ENCODE measurements around the gene NAXE.
"Not testable (repeated sequence)": the region's sequence is repeated elsewhere in the genome, so short reads cannot be mapped to it uniquely, and the experiment has no call there.

NAXE gene

GRCh38 chr1:156581661-156582387 is 9.8 kb upstream of the NAXE start:
- no peak for TF ChIP-seq ZNF274 (IDR thresholded peaks at IDR 0.05; ENCODE audit: low read depth, low read length)
- H3K4me3 ChIP-seq (ENCODE audit: low read length), result peak overlapping the region; percentile 5; the same call in 1 of the 2 replicates

- peak overlapping the region; percentile 5; the same call in 1 of the 2 replicates for H3K4me3 ChIP-seq (ENCODE audit: low read length)
- TF ChIP-seq ZNF274 (IDR thresholded peaks at IDR 0.05; ENCODE audit: low read depth, low read length), result no peak
Measured at GRCh38 chr1:156582388-156583017, 9.1 kb upstream of the NAXE start.

DNA sequence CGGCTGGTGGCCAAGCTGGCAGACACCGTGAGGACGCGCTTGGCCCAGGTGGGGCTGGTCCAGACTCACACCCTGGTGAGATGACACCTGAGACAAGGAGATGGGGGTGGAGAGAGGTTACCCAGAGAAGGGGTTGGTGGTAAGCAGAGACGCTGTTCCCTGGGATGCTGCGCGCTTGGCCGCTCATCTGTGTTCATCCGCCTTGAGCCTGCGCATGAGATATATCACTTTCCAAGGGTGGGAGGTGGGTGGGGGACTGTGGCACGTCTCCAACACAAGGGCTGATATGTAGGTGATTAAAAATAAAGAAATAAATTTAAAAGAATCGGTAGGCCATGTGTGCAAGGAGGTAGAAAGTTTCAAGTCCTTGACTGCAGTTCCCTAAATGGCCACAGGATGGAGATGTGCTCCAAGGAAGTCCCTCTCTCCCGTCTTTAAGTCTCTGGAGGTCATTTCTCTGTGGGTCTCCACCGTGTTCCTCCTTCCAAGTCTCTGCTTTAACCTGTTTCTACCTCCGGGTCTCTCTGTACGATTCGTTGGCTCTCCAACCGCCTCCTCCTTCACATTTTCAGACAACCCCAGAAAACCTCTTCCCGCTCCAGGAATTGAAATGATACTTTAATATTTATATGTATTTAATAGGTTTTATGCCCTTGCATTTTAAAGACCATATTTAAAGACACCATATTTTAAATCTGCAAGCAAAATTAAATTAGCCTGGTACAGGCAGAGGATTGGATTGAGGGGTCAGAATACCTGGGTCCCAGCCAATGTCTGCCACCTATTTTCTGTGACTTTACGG is 7.6 kb upstream of the NAXE start:
- H3K4me3 ChIP-seq (ENCODE audit: low read length), result no peak overlapping the region

GRCh38 chr1:156584813-156585212 is 6.8 kb upstream of the NAXE start:
- no peak for TF ChIP-seq ZNF274 (IDR thresholded peaks at IDR 0.05; ENCODE audit: low read depth, low read length)
- H3K4me3 ChIP-seq (ENCODE audit: low read length), result no peak overlapping the region

More for the DNA sequence above, 7.6 kb upstream of the NAXE start:
- no peak for TF ChIP-seq ZNF274 (IDR thresholded peaks at IDR 0.05; ENCODE audit: low read depth, low read length)

DNA sequence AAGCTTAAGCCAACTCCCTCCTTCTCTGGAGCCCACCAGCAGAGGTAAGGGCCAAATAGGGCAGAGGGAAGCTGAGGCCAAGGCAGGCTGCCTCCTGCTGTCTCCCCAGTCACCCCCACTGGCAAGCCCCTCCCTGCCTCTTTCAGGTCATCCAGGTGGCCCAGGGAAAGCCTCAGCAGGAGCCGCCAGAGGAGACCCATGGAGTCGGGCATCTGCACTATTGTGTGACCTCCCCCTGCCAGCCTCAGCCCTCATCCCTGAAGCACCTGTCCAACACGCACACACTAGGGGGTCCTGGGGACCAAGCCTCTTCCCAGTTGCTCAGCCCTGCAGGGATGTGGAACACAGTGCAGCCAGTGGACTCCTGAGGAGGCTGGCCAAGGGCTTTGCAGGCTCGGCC is 5.3 kb upstream of the NAXE start:
- no peak overlapping the region for H3K4me3 ChIP-seq (ENCODE audit: low read length)
- TF ChIP-seq ZNF274 (IDR thresholded peaks at IDR 0.05; ENCODE audit: low read depth, low read length), result no peak

DNA sequence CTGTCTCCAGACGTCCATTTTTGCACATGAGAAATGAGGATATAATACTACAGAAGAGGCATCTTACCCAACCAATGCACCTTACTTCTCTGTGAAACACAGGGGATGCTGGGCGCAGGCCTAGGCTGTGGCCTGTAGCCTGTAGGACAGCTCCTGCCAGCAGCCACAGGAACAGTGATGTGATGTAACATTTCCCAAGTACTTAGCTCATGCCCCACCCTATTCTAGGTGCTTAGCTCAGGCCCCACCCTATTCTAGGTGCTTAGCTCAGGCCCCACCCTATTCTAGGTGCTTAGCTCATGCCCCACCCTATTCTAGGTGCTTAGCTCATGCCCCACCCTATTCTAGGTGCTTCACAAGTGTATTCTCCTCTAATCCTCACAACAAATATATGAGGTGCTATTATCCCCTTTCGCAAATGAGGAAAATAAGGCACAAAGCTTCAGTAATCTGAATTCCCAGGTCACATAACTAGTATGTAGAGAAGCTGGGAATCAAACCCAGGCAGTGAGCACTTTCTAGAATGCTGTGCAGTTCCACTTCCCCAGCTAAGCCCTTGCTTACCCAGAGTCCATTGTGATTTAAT is 4.6 kb upstream of the NAXE start:
- no peak overlapping the region for H3K4me3 ChIP-seq (ENCODE audit: low read length)
- TF ChIP-seq ZNF274 (IDR thresholded peaks at IDR 0.05; ENCODE audit: low read depth, low read length), result no peak

GRCh38 chr1:156587927-156588326 is 3.6 kb upstream of the NAXE start:
- not testable (repeated sequence) for H3K4me3 ChIP-seq (ENCODE audit: low read length)

- no peak overlapping the region for H3K4me3 ChIP-seq (ENCODE audit: low read length)
- TF ChIP-seq ZNF274 (IDR thresholded peaks at IDR 0.05; ENCODE audit: low read depth, low read length), result no peak
Measured at GRCh38 chr1:156589546-156589945, 2.0 kb upstream of the NAXE start.

- no peak for TF ChIP-seq ZNF274 (IDR thresholded peaks at IDR 0.05; ENCODE audit: low read depth, low read length)
- no peak overlapping the region for H3K4me3 ChIP-seq (ENCODE audit: low read length)
Measured at GRCh38 chr1:156590326-156591180, 1.0 kb upstream of the NAXE start.

DNA sequence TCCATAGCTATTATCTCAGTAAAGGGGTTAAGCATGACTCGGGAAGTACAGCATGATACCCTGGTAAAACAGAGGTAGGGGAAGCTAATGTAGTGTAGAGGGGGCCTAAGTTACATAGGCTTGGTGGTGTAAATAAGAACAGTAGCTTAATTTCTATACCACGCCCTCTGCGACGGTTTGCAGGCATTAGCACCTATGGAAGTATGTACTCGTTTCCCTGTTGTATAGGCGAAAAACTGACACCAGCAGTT is 470 bp upstream of the NAXE start:
- no peak for TF ChIP-seq ZNF274 (IDR thresholded peaks at IDR 0.05; ENCODE audit: low read depth, low read length)
- H3K4me3 ChIP-seq (ENCODE audit: low read length), result peak overlapping the region; percentile 81

DNA sequence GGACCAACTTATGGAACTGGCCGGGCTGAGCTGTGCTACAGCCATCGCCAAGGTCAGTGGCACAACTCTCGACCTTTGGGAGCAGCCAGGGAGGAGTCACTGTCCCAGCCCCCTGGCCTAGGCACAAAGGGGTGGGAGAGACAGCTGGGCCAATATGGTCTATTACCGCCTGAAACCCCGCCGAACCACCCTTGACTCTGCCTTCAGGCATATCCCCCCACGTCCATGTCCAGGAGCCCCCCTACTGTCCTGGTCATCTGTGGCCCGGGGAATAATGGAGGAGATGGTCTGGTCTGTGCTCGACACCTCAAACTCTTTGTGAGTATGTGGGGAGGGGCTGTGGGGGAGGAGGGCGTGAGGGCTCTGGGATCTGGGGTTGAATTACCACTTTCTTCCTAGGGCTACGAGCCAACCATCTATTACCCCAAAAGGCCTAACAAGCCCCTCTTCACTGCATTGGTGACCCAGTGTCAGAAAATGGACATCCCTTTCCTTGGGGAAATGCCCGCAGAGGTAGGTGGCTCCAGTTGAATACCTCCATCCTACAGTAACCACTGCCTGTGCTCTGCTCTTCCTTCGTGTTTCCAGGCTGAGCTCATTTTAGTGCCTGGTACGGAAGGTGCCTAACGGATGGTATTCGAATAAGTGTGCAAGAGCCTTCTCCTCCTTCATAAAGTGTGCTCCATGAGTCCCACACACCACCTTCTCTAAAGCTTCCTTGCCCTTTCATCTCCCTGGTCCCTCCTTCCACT is 758 bp downstream of the NAXE start:
- peak overlapping the region; percentile 81 for H3K4me3 ChIP-seq (ENCODE audit: low read length)
- TF ChIP-seq ZNF274 (IDR thresholded peaks at IDR 0.05; ENCODE audit: low read depth, low read length), result no peak

- no peak overlapping the region for H3K4me3 ChIP-seq (ENCODE audit: low read length)
Measured at GRCh38 chr1:156592910-156593660, 1.5 kb downstream of the NAXE start.

DNA sequence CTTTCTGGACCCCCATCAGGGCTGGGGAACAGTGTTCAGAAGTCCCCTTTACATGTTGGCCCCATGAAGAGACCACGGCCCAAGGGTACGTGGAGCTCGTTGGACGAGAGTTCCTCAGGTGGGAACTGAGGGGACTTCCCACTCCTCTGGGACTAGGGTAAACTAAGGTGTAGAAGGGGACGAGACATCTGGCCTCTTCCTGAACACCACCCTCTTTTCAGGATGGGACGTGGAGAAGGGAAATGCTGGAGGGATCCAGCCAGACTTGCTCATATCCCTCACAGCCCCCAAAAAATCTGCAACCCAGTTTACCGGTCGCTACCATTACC is 2.0 kb downstream of the NAXE start:
- no peak for TF ChIP-seq ZNF274 (IDR thresholded peaks at IDR 0.05; ENCODE audit: low read depth, low read length)
- no peak overlapping the region for H3K4me3 ChIP-seq (ENCODE audit: low read length)

More at GRCh38 chr1:156592910-156593660, 1.5 kb downstream of the NAXE start:
- TF ChIP-seq ZNF274 (IDR thresholded peaks at IDR 0.05; ENCODE audit: low read depth, low read length), result no peak
